Measurements from ENCODE around the gene SNAPC5. TPM values are rescaled to one million over a fixed set of nuclear protein-coding genes. Genes with fewer than 3 reads are reported as not detected.

SNAPC5 gene
- total RNA-seq, 1 experiment from 2014 or later: 36.4 TPM

- ChIA-PET CTCF (no interaction called here), POLR2A (no interaction called here)
- H3K9me3 ChIP-seq (ENCODE audit: control insufficient read depth, insufficient read depth, low read depth, low read length): no peaks in the 10 kb centered on the region
- TF ChIP-seq REST (IDR thresholded peaks at IDR 0.05; ENCODE audit: insufficient read depth in 1 of 2, low read depth in 2 of 2, low read length in 1 of 2): no peak
- TF ChIP-seq CTCF (IDR thresholded peaks at IDR 0.05): no peak
- TF ChIP-seq TCF7L2 (IDR thresholded peaks at IDR 0.05; ENCODE audit: low read depth, low read length): no peak
- no peak for TF ChIP-seq POLR2AphosphoS5 (IDR thresholded peaks at IDR 0.05; ENCODE audit: low read depth, low read length)
- TF ChIP-seq SIN3A (IDR thresholded peaks at IDR 0.05; ENCODE audit: borderline replicate concordance, insufficient read depth, low read depth, low read length): no peak
- intact Hi-C loops (cut with micrococcal nuclease; ENCODE audit: unreplicated experiment) (no loop called here), in situ Hi-C loops (cut with HindIII; ENCODE audit: low pct_unique_long_range_greater_than_20kb, low sequenced_read_pairs) (no loop called here)
- BruUV-seq (replicated peaks): no TSS peak
- no peaks in the 10 kb centered on the region for H3K4me1 ChIP-seq (ENCODE audit: control insufficient read depth, insufficient read depth, low read length)
- H3K27ac ChIP-seq (ENCODE audit: low read length): no peak overlapping the region
- DNase-seq (ENCODE audit: low read depth, low spot score): no peak
- H3K4me3 ChIP-seq (ENCODE audit: low read depth in 2 of 2, low read length in 2 of 2): no peak overlapping the region
- no peaks in the 10 kb centered on the region for H3K36me3 ChIP-seq (ENCODE audit: control insufficient read depth, insufficient read depth, low read length)
- no peaks in the 10 kb centered on the region for H3K27me3 ChIP-seq (ENCODE audit: control insufficient read depth, insufficient read depth, low read length)
- no peak for ATAC-seq
These were observed 20.6 kb downstream of the SNAPC5 start for GRCh38 chr15:66477011-66477410.

DNA sequence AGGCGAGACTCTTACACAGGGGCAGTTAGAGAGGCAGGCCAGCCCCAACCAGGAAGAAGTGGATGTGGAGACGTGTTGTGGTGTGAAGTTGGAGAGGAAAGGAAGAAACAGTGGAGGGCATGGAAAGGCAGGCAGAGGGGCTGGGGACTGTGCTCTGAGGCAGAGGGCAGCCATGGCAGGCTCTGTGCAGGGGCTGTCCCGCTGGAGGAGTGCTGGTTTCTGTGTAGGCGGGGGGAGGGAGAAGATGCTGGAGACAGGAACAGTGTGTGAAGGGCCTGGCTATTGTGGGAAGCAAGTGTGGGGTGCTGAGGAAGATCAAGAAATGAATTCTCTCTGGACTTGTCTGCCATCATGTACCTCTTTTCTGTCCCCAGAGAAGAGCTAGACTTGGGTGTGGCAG lies 21.0 kb downstream of the SNAPC5 start:
- ATAC-seq: no peak
- H3K9me3 ChIP-seq (ENCODE audit: control insufficient read depth, insufficient read depth, low read depth, low read length): no peaks in the 10 kb centered on the region
- in situ Hi-C loops (cut with HindIII; ENCODE audit: low pct_unique_long_range_greater_than_20kb, low sequenced_read_pairs) (no loop called here), intact Hi-C loops (cut with micrococcal nuclease; ENCODE audit: unreplicated experiment) (no loop called here)
- CTCF ChIA-PET: no interaction called here
- no peaks in the 10 kb centered on the region for H3K4me1 ChIP-seq (ENCODE audit: control insufficient read depth, insufficient read depth, low read length)
- no peak overlapping the region for H3K4me3 ChIP-seq (ENCODE audit: low read depth in 2 of 2, low read length in 2 of 2)
- no TSS peak for BruUV-seq (replicated peaks)
- POLR2A ChIA-PET: no interaction called here
- H3K27me3 ChIP-seq (ENCODE audit: control insufficient read depth, insufficient read depth, low read length): no peaks in the 10 kb centered on the region
- no peaks in the 10 kb centered on the region for H3K36me3 ChIP-seq (ENCODE audit: control insufficient read depth, insufficient read depth, low read length)
- H3K27ac ChIP-seq (ENCODE audit: low read length): no peak overlapping the region
- no peak for TF ChIP-seq REST (IDR thresholded peaks at IDR 0.05; ENCODE audit: insufficient read depth in 1 of 2, low read depth in 2 of 2, low read length in 1 of 2)
- TF ChIP-seq TCF7L2 (IDR thresholded peaks at IDR 0.05; ENCODE audit: low read depth, low read length): no peak
- TF ChIP-seq POLR2AphosphoS5 (IDR thresholded peaks at IDR 0.05; ENCODE audit: low read depth, low read length): no peak
- no peak for TF ChIP-seq SIN3A (IDR thresholded peaks at IDR 0.05; ENCODE audit: borderline replicate concordance, insufficient read depth, low read depth, low read length)
- no peak for TF ChIP-seq CTCF (IDR thresholded peaks at IDR 0.05)
- DNase-seq (ENCODE audit: low read depth, low spot score): no peak
